Cardiac fibroblast (primary cell): ENCODE data around the gene DCLK2.

Experiments used
- DNase-seq, 2 donors: peaks; one replicate each; pipeline versions ENCODE4 v3.0.0 to v3.0.0-alpha.2; 2010; ENCODE audit warnings: low read depth in 2 of 2
- H3K4me3 ChIP-seq, 2 donors: replicated peaks in 1 of 2; 1 replicate in 1 of 2; 2 replicates in 1 of 2; pipeline ENCODE4 v1.5.1; 2011; ENCODE audit warnings: low read depth in 2 of 2, low read length in 2 of 2, mild to moderate bottlenecking in 2 of 2, moderate library complexity in 1 of 2
- TF ChIP-seq, protein P1 (sequence below): IDR thresholded peaks from one replicate; pipeline ENCODE4 v1.5.1; 2011; ENCODE audit warnings: low read depth, mild to moderate bottlenecking, low read length, inconsistent platforms

The DCLK2 gene

GRCh38 chr4:150051111-150051510, 27.1 kb upstream of the DCLK2 start:
- TF ChIP-seq, protein P1, sequence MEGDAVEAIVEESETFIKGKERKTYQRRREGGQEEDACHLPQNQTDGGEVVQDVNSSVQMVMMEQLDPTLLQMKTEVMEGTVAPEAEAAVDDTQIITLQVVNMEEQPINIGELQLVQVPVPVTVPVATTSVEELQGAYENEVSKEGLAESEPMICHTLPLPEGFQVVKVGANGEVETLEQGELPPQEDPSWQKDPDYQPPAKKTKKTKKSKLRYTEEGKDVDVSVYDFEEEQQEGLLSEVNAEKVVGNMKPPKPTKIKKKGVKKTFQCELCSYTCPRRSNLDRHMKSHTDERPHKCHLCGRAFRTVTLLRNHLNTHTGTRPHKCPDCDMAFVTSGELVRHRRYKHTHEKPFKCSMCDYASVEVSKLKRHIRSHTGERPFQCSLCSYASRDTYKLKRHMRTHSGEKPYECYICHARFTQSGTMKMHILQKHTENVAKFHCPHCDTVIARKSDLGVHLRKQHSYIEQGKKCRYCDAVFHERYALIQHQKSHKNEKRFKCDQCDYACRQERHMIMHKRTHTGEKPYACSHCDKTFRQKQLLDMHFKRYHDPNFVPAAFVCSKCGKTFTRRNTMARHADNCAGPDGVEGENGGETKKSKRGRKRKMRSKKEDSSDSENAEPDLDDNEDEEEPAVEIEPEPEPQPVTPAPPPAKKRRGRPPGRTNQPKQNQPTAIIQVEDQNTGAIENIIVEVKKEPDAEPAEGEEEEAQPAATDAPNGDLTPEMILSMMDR = no peak
- H3K4me3 ChIP-seq = no peak overlapping the region
- DNase-seq = no peak

DNA sequence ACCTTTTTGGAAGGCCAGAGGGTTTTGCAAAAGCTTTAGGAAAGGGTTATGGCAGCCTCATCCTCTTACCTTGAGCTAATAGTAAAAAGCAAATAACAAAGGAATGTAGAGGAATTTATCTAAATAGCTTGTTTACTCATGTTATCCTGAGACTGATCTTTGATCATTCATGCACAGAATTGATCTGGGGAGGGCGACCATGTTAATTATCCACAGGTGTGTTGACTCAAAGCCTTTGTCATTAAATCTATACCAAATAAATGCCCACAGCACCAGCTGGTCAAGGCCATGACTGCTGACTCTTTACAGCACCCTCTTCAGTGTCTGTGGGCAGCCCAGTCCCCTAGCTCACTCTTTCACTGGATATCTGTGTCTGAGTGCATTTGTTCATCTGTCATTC, 22.8 kb upstream of the DCLK2 start:
- TF ChIP-seq, protein P1 = no peak
- no peak overlapping the region for H3K4me3 ChIP-seq
- no peak for DNase-seq

GRCh38 chr4:150056569-150056968, 21.7 kb upstream of the DCLK2 start:
- peak; percentile 40 for DNase-seq
- H3K4me3 ChIP-seq = no peak overlapping the region
- TF ChIP-seq, protein P1 = no peak

GRCh38 chr4:150061086-150061776, 17.0 kb upstream of the DCLK2 start:
- no peak for DNase-seq
- H3K4me3 ChIP-seq = no peak overlapping the region
- TF ChIP-seq, protein P1 = no peak

DNA sequence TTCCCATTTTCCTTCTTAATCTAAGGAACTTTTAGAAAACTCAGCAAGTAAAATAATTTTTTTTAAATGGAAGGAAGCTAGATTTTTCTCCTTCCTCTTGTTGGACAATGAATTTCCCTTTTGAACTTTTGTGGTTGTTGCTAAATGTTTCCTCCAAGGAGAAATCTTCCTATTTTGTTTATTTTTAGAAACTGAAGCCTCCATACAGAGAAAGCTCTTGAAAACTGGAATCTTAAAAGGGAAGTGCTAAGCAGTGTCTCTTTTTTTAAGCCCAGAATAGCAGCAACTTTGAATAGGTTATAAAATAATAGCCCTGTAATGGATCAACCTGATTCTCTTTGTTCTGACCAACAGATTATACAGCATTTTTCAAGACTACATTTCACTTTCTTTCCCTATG, 15.1 kb upstream of the DCLK2 start:
- TF ChIP-seq, protein P1 = no peak
- DNase-seq = peak in 1 of 2 donors; percentile 13
- H3K4me3 ChIP-seq = no peak overlapping the region

GRCh38 chr4:150065740-150066139, 12.5 kb upstream of the DCLK2 start:
- DNase-seq = no peak
- TF ChIP-seq, protein P1 = no peak
- no peak overlapping the region for H3K4me3 ChIP-seq

- TF ChIP-seq, protein P1 = no peak
- no peak for DNase-seq
- no peak overlapping the region for H3K4me3 ChIP-seq
Observed at GRCh38 chr4:150067859-150068258, 10.4 kb upstream of the DCLK2 start.
